H1 (cell line): Measurements from ENCODE around the gene OR6N1. TPM values are rescaled to one million over a fixed set of nuclear protein-coding genes. Genes with fewer than 3 reads are reported as not detected.

Experiments
- polyA plus RNA-seq, 7 experiments: library from polyadenylated mRNA; depleted of rRNA in 3 of 7; stranded (reverse) in 5 of 7; unstranded in 2 of 7; fragments of >200 nt in 5 of 7; fragments of 200-250 nt in 2 of 7; gene quantifications; 1 replicate in 5 of 7; 2 replicates in 1 of 7; 4 replicates in 1 of 7; pipeline versions ENCODE4 v1.2.1 to v1.2.3, GENCODE V29; 2011 to 2013; ENCODE audit warnings: missing spikeins in 2 of 7, mixed read lengths in 2 of 7
- total RNA-seq: library from RNA; stranded (reverse); fragmentation: NEBNext Ultra II Directional; extraction: Animal tissue kit (Norgen Biotek cat#: 25700); gene quantifications from 2 replicates; pipeline ENCODE4 v1.2.1, GENCODE V29; 2021
- TF ChIP-seq, protein P1 (sequence below): IDR thresholded peaks from 2 replicates; pipeline ENCODE4 v1.6.1; 2012; ENCODE audit warnings: inconsistent platforms

OR6N1 gene
- total and polyA plus RNA-seq, 2 of the 8 experiments (the other 6 are each of a cell fraction or from before 2014, with no cell fraction given): not detected

DNA sequence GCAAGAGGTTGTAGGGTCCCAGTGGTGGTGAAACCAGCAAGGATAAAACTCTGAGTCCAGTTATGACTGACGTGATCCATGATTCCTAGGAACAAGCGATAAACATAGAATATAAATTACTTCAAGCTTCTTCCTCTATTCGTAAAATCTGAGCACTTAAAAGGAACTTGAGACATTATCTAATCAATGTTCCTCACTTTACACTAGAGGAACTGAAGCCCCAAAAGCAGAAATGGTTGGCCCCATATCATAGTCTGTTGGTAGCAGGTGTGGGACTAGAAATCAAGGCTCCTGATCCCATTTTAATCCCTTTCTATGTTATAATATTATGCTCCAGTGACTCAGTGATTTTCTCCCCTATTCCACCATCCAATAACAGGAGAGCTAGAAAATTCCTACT, 37.3 kb upstream of the OR6N1 start (continued):
- TF ChIP-seq, protein P1, sequence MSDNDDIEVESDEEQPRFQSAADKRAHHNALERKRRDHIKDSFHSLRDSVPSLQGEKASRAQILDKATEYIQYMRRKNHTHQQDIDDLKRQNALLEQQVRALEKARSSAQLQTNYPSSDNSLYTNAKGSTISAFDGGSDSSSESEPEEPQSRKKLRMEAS: no peak
